ENCODE data around the gene MAPKBP1.

MAPKBP1 gene

DNA sequence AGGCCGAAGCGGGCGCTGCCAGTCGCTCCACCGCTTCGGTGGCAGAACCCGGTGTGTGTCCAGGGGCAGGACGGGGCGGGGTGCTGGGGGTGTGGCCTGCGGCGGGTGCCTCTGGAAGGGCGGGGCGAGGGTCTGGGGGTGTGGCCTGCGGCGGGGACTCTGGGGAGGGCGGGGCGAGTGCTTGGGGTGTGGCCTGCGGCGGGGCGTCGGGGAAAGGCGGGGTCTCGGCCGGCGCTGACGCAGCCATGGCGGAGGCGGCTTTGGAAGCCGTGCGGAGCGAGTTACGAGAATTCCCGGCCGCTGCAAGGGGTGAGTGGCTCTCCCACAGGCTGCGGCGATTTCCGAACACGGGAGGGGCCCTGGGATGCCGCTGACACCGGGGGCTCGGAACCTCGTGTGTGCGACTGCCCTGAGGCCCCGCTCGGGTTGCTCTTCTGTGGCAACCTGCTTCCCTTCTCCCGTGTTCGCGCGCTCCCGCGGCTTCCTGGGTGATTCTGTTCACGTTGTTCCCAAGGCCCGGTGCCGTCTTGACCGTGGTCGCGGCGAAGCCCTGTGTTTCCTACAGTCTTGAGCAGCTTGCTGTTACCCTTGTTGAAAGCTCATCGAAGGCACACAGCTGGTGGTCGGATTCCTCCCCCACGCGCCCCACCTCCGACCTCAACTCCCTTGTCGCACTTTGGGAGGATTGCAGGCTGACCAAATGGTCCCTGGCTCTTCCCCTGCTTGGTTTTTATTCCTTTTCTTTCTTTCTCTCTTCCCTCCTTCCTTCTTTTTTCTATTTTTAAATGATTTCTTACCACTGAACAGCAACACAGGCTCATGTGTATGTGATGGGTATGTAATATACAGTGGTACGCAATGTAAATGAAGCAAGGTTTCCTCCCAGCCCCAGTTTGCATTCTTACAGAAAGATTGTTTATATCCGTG, 53.9 kb downstream of the MAPKBP1 start, which contains the start of gene JMJD7:
JMJD7 (plus strand) TSS at position 213 of the 927 bp plus-strand sequence; CDS start at position 246, 33 bp downstream.
- peak; percentile 93 for DNase-seq (ENCODE audit: low spot score)

DNA sequence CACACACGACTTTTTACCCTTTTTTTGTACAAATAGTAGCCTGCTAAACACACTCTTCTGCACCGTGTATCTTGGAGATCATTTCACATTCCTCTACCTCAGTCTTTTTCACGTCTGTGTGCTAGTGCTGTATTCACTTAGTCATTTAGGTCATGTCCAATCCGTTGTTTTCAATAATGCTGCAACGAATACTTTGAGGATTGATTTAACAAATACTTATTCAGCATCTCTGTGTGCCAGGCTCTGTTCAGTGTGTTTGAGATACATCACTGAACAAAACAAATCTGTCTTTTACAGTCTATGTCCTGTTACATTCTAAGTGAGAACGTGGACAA, 54.5 kb downstream of the MAPKBP1 start:
- no peak for DNase-seq (ENCODE audit: low spot score)

DNA sequence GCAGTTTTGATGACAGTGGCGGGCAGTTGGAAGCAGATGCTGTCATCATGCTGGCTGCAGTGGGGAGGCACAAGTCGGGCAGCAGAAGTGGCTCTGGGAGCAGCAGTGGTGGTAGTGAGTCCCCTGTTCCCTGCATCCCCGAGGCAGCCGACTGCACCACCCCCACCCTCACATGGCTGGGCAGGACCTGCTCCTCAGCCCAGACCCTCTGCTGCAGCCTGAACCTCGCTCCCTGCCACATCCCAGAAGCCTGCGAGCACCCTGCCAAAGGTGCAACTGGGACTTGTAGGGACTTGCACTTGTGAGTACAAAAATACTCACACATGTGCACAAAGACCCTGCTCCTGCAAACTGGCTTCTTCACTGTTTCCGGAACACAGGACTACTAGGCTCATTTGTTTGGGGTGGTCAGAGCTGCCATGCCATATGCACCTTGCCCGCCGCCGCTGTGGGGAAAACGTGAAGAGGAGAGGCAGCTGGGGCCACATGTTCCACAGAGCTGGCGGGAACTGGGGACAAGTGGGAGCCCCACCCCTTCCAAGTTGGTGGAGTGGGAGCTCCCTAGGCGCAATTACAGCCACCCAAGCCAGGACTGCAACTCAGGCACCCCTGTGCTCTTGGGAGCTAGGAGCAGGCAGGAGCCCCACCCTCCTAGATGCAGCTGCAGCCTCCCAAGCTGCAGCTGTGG, 55.8 kb downstream of the MAPKBP1 start:
- DNase-seq (ENCODE audit: low spot score): no peak

DNA sequence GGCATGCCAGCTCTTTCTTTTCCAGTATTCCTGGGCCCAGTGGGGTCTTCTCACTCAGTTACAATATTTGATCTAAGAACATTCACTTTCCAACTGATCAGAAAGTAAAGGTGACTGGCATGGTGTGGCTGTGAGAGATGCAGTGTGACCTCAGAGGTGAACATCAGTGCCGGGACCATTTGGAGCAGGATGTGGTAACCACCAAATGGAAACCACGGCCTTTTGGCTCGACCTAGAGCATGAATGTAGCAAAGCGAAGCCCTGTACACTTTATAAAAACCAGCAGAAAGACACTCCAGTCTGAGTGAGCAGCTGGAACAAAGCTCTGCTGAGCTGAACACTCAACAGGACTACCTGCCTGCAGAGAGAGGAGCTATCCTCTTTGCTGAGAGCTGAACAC, 57.0 kb downstream of the MAPKBP1 start:
- peak; percentile 59 for DNase-seq (ENCODE audit: low spot score)

DNA sequence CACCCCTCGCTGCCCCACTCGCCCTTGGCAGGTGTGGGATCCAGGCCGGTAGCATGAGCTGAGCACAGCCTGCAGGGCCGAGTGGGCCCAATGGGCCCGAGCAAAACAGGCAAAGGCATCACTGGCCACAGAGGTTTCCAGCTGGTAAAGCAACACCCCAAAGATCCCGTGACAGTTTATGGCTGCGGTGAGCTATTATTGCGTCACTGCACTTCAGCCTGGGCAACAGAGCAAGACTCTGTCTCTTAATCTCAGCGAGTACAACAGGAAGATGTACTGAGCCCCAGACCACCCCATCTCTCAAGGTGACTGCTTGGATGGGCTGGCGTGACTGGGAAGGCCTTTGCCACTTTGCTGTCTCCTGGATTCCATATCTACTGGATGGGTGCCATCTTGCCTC, 57.9 kb downstream of the MAPKBP1 start:
- no peak for DNase-seq (ENCODE audit: low spot score)

DNA sequence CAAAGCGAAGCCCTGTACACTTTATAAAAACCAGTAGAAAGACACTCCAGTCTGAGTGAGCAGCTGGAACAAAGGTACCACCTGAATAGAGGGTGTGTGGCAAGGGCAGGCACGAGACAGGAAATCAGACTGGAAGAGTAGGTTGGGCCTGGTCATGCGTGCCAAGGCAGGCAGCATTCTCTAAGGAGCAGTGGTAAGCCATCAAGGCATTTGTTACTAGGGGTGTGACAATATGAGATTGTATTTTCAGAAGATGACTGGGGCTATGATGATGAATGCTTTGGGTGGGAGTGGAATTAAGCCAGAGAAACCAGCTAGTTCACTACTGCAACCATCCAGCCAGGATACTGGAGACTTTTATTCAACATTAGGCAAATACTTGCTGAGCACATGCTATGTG, 58.6 kb downstream of the MAPKBP1 start:
- DNase-seq (ENCODE audit: low spot score): no peak

DNA sequence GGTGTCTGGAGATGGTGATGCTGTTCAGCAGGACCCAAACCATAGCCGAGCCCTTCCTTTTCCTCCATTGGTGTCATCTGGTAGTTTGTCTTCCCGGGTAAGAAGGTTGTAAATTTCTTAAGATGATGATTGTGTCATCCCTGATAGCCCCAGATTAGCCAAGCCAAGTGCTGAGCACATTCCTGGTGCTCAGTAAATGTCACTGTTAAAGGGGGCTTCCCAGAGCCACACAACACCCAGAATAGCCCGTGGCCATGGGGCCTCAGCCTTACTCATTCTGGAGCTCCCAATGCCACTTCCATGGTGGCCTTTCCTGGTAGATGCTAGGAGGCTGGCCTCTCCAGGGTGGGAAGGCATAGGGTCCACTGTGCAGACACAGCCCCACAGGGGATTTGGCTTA, 59.8 kb downstream of the MAPKBP1 start:
- no peak for DNase-seq (ENCODE audit: low spot score)

DNA sequence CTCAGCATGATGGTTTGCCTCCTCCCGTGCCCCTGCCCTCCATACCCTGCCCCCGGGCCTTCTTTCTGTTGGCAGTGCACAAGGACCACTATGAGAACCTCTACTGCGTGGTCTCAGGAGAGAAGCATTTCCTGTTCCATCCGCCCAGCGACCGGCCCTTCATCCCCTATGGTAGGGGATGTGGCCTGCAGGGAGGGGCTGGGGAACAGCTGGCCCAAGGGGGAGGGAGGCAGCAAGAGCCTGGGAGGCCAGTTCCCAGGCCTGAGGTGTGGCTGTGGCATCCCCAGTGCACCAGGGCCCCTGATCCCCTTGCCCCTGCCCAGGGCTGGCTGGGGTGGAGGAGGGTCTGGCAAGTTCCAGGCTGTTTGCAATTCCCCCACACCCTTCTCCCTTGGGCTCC, 61.8 kb downstream of the MAPKBP1 start:
- no peak for DNase-seq (ENCODE audit: low spot score)

DNA sequence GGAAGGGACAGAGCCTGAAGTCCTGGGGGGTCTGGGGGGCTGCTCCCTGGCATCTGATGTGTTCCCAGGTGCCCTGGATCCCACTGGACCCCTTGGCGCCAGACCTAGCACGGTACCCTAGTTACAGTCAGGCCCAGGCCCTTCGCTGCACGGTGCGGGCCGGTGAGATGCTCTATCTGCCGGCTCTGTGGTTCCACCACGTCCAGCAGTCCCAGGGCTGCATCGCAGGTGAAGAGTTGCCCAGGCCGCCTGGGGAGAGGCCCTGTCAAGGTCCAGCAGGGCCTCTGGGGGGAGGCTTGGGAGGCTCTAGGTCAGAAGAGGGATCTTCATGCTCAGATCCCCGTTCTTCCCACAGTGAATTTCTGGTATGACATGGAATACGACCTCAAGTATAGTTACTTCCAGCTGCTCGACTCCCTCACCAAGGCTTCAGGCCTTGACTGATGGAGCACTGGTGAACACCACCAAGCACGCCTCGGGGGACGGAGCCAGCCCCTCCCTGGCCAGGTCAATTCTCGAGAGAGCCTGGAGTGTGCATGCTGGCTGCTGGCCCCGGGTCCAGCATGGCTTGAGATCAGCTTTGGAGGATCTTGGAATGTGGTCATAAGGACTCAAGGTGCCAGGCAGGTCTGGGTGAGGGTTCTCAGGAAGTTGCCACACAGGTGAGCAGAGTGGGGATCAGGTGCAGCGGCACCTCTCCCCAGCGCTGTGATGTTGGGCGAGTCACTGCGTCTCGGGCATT, 62.6 kb downstream of the MAPKBP1 start:
- DNase-seq (ENCODE audit: low spot score): no peak

DNA sequence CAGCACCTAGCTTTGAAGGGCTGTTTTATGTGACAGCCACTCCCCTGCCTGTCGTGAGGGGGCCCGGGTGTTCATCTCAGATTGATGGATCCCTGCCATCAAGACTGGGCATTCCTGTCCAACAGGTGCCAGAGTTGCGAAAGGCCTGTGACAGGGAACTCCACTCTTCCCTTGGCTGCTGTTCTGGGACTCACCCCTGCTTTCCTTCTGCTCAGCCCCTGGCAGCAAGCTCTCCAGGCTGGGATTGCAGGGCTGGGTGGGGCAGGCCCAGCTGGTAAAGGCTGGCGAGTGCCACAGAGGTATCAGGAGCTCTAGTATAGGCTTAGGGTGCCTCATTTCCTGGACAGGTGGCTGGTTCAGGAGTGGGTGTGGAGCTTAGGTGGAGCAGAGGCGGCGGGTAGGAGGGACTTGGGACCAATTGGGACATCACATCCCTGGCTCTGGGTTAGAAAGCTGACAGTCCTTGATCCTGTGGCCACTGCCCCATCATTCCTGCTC, 64.2 kb downstream of the MAPKBP1 start, which contains the start of gene PLA2G4B:
PLA2G4B (plus strand) TSS at position 448 of the 498 bp plus-strand sequence. CDS start 67 bp downstream, outside the sequence.
- DNase-seq (ENCODE audit: low spot score): no peak

DNA sequence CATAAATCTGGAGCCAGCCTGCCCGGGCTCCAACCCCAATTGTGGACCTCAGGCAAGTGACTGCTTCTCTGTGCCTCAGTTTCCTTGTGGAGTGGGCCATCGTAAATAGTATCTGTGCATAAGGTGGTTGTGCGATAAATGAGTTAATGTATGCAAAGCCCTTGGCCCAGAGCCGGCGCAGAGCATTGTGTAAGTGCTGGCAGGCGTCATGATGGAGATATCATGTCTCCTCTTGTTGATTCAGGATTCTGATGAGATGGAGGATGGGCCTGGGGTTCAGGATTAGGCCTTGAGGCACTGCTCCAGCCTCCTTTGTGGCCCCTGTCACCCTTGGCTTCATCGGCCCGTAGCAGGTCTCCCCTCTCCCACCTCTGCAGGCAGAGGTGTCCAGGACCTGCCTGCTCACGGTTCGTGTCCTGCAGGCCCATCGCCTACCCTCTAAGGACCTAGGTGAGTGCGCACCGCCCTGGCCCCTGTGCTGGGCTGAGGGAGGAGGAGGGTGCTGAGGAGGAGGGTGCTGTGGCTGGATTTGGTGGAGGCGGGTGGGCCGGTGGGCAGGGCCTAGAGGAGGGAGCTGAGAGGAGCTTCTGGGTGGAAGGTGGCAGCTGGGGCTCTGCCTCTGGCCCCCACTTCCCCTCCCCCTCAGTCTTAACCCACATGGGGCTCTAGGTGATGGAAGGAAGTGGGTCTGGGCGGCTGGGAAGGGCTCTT, 65.7 kb downstream of the MAPKBP1 start:
- DNase-seq (ENCODE audit: low spot score): no peak

DNA sequence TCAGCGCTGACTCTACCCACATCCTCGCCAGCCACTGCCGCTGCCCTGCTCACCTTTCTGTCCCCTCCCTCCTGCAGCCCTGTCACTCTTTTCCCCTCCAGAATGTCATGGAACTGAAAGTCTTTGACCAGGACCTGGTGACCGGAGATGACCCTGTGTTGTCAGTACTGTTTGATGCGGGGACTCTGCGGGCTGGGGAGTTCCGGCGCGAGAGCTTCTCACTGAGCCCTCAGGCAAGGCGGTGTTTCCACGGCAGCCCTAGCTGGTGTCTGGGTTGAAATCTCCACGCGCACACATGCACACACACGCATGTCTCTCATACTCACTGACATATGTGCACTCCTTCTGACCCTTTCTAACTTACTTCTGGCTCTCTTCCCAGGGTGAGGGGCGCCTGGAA, 66.4 kb downstream of the MAPKBP1 start:
- no peak for DNase-seq (ENCODE audit: low spot score)

DNA sequence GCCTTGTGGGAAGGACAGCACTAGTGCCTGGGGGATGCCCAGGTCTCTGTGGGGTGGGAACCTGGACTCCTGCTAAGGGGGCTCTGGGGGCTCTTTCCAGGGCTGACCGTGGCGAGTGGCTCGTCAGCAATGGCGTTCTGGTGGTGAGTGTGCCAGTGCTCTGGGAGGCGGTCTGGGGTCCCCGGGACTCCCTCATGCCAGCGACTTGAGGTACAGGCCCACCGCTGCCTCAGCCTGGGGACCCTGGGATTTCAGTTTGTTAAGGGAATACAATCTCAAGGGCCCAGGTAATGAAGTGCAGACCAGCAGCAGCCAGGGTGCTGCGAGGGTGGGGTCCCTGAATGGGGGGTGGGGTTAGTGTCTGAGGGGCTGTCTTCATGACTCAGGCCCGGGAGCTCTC, 66.8 kb downstream of the MAPKBP1 start:
- DNase-seq (ENCODE audit: low spot score): no peak

DNA sequence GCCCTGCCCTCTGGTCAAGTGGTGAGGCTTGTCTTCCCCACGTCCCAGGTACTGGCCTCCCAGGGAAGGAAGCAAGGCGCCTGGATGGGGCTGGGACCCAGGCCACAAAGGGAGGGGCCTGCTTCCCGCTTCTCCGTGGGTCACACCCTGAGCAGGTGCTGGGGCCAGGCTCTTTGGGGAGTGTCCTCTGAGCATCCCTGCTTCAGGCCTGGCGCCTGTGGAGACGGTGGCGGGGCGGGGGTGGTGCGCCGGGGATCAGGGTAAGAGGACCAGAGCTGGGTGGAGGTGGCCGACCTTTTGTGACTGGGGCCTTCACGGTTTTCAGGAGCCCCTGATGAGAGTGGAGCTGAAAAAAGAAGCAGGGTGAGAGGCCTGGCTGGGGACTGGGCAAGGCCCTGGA, 67.9 kb downstream of the MAPKBP1 start:
- no peak for DNase-seq (ENCODE audit: low spot score)

DNA sequence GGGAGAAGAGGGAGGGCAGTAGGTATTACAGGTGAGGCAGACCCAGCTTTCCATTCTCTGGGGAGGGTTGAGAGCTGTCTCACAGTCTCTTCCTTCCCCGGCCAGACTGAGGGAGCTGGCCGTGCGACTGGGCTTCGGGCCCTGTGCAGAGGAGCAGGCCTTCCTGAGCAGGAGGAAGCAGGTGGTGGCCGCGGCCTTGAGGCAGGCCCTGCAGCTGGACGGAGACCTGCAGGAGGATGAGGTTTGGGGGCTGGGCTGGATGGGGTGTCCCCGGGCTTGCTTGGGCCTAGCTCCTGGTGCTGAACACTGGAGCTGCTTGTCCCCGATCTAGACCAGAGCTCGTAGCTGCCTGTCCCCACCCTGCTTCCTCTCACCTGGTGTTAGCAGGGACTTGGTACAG, 69.3 kb downstream of the MAPKBP1 start:
- DNase-seq (ENCODE audit: low spot score): no peak

DNA sequence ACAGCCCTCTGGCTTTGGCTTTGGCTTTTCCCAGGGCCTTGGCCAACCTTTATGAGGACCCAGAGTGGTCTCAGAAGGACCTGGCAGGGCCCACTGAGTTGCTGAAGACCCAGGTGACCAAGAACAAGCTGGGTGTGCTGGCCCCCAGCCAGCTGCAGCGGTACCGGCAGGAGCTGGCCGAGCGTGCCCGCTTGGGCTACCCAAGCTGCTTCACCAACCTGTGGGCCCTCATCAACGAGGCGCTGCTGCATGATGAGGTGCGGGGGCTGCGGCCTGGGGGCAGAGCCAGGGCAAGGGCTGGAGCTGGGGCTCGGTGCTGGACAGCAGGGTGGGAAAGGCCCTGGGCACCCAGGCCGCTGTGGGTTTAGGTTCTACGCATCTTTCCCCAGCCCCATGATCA, 70.5 kb downstream of the MAPKBP1 start:
- no peak for DNase-seq (ENCODE audit: low spot score)

DNA sequence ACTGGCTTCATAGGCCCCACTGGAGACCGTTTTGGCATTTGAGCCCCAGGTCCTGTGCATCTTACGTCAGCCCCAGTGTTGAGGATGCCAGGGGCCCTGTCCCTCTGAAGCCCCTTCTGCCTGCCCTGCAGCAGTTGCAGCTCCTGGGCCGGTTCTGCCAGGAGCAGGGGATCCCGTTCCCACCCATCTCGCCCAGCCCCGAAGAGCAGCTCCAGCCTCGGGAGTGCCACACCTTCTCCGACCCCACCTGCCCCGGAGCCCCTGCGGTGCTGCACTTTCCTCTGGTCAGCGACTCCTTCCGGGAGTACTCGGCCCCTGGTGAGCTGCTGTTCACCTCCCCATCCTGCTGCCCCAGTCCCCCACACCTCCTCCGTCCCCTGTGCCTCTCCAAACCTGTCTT, 72.9 kb downstream of the MAPKBP1 start:
- no peak for DNase-seq (ENCODE audit: low spot score)

DNA sequence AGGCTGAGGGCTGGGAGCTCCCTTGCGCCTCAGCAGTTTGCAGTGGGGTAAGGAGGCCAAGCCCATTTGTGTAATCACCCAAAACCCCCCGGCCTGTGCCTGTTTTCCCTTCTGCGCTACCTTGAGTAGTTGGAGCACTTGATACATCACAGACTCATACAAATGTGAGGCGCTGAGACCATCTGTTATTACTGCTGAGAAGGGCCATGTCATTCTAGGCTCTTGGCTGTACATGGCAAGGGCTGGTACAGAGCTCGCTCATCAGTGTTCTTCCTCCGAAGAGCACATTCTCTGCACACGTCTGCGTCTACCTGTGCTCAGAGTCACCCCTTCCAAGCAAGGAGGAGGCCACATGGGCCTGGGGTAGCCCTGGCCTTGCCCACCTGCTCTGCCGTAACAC, 73.7 kb downstream of the MAPKBP1 start:
- DNase-seq (ENCODE audit: low spot score): no peak

DNA sequence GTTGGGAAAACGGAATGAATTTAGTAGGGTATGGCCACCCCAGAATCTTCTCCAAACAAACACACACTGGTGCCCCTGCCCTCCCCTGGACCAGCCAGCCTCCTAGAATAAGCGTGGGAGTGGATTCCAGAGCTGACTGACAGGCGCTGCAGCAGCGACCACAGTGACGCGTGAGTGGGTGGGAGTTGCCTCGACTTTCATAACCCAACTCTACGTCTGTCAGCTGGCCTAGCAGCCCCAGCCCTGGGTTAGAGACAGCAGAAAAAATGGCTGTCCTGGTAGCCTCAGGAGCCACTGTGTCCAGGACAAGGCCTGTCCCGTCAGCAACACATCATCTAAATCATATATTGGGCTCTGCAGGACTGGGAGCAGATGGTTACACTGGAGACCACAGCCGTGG, 74.3 kb downstream of the MAPKBP1 start:
- no peak for DNase-seq (ENCODE audit: low spot score)

DNA sequence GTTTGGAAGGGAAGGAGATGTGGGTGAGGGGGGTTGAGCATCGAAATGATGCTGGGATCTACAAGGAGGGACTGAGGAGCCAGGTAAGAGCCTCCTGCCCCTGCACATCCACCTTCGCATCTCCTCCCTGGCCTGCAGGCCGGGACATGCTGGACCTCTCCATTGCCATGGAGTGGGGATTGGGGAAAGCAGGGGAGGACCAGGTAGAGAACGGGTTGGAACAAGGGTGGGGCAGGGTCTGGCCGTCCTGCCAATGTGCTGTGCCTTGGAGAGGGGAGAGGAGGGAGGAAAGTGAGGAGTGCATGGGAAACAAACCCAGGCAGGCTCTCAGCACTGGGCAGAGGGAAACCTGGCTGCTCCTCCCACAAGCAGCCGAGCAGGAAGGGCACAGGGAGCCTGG, 74.9 kb downstream of the MAPKBP1 start:
- DNase-seq (ENCODE audit: low spot score): no peak

DNA sequence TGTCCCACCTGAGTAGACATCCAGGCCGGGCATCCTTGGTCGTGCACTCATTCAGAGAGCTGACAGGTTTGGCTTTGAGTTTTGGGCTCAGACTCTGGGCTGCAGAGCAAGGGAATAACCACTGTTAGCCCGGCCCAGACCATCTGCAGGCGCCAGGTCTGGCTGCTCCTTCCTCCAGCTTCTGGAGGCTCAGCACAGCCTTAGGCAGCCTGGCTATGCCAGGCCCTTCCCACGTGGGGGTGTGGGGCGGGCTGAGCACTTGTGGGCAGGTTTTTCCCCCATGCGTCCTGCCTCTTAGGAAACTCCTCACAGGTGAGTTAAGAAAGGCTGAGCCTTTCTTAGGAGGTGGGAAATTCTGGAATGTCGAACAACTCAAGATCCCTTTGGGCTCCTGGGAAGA, 75.6 kb downstream of the MAPKBP1 start:
- DNase-seq (ENCODE audit: low spot score): no peak
